GM23338 (cell line): ENCODE results near the gene MICALL1. TPM values are rescaled to one million over a fixed set of nuclear protein-coding genes. Genes with fewer than 3 reads are reported as not detected.

Experiments used
- ATAC-seq: fragments of 200-7000 bp; cut with Tn5 transposase; 3 replicates; pipeline ENCODE4 v1.9.1; 2020
- DNase-seq: peaks from one replicate; pipeline ENCODE4 v3.0.0-alpha.2; 2015; ENCODE audit warnings: low spot score
- H2AFZ ChIP-seq: fragments of 200-600 bp; sonication (generic); 2 replicates; pipeline ENCODE4 v1.8.0; 2016; ENCODE audit warnings: antibody characterized with exemption, mild to moderate bottlenecking, moderate library complexity
- H3F3A ChIP-seq: fragments of 200-600 bp; sonication (generic); replicated peaks from 2 replicates; pipeline ENCODE4 v1.8.0; 2017; ENCODE audit warnings: antibody characterized with exemption, mixed run types, low read depth
- H3K27ac ChIP-seq: fragments of 200-600 bp; sonication (generic); 2 replicates; pipeline ENCODE4 v1.6.1; 2016; ENCODE audit warnings: low read depth
- H3K27me3 ChIP-seq: fragments of 200-600 bp; sonication (generic); 2 replicates; pipeline ENCODE4 v1.8.0; 2016; ENCODE audit warnings: mild to moderate bottlenecking, mixed run types, moderate library complexity; ENCODE audit not compliant: insufficient read depth
- H3K36me3 ChIP-seq: fragments of 200-600 bp; sonication (generic); 2 replicates; pipeline ENCODE4 v1.8.0; 2016; ENCODE audit warnings: mild to moderate bottlenecking; ENCODE audit not compliant: insufficient read depth
- H3K4me1 ChIP-seq: fragments of 200-600 bp; sonication (generic); 2 replicates; pipeline ENCODE4 v1.8.0; 2016; ENCODE audit warnings: mild to moderate bottlenecking, moderate library complexity; ENCODE audit not compliant: insufficient read depth
- H3K4me2 ChIP-seq: fragments of 200-600 bp; sonication (generic); 2 replicates; pipeline ENCODE4 v1.7.1; 2017; ENCODE audit warnings: mixed run types
- H3K4me3 ChIP-seq: fragments of 200-600 bp; sonication (generic); 2 replicates; pipeline ENCODE4 v1.6.1; 2016; ENCODE audit warnings: mixed run types
- H3K79me2 ChIP-seq: fragments of 200-600 bp; sonication (generic); replicated peaks from 2 replicates; pipeline ENCODE4 v1.8.0; 2017; ENCODE audit warnings: mild to moderate bottlenecking; ENCODE audit not compliant: insufficient read depth
- H3K9me2 ChIP-seq: fragments of 200-600 bp; sonication (generic); 2 replicates; pipeline ENCODE4 v1.8.0; 2017; ENCODE audit not compliant: insufficient read depth
- H4K20me1 ChIP-seq: fragments of 200-600 bp; sonication (generic); replicated peaks from 2 replicates; pipeline ENCODE4 v1.8.0; 2017; ENCODE audit warnings: mild to moderate bottlenecking; ENCODE audit not compliant: insufficient read depth
- H3K27ac Mint-ChIP-seq: 2 replicates; pipeline ENCODE4 v1.8.0; 2020; ENCODE audit warnings: inconsistent platforms, mild to moderate bottlenecking, moderate library complexity, mixed read lengths
- H3K27me3 Mint-ChIP-seq: 3 replicates; pipeline ENCODE4 v1.8.0; 2022; ENCODE audit warnings: low read depth, mild to moderate bottlenecking, moderate library complexity, mixed read lengths, inconsistent platforms; ENCODE audit not compliant: insufficient read depth, poor library complexity
- H3K36me3 Mint-ChIP-seq: 3 replicates; pipeline ENCODE4 v1.8.0; 2021; ENCODE audit warnings: low read depth, mild to moderate bottlenecking, inconsistent platforms, moderate library complexity, mixed read lengths
- H3K4me1 Mint-ChIP-seq: 3 replicates; pipeline ENCODE4 v1.8.0; 2020; ENCODE audit warnings: mild to moderate bottlenecking, inconsistent platforms, mixed read lengths
- H3K4me3 Mint-ChIP-seq: 3 replicates; pipeline ENCODE4 v1.8.0; 2021; ENCODE audit warnings: moderate library complexity, mild to moderate bottlenecking, inconsistent platforms, mixed read lengths
- H3K9me3 Mint-ChIP-seq: 3 replicates; pipeline ENCODE4 v1.8.0; 2020; ENCODE audit warnings: moderate library complexity, mild to moderate bottlenecking, inconsistent platforms, mixed read lengths
- CTCF ChIP-seq, 2 experiments: fragments of 200-600 bp in 1 of 2; sonication (generic) in 1 of 2; conservative IDR thresholded peaks; 2 replicates each; pipeline versions ENCODE4 v1.5.1 to v1.6.1; 2016 to 2017; ENCODE audit warnings: antibody characterized with exemption in 2 of 2, low read depth in 2 of 2, mild to moderate bottlenecking in 2 of 2, moderate library complexity in 1 of 2
- ETS1 ChIP-seq: IDR thresholded peaks from 2 replicates; pipeline ENCODE4 v1.6.1; 2016; ENCODE audit warnings: antibody characterized with exemption
- EZH2 ChIP-seq: fragments of 200-600 bp; sonication (generic); IDR thresholded peaks from one replicate; pipeline ENCODE4 v1.8.0; 2017; ENCODE audit warnings: antibody characterized with exemption, mild to moderate bottlenecking, low read depth; ENCODE audit not compliant: unreplicated experiment
- EZH2phosphoT487 ChIP-seq: fragments of 200-600 bp; sonication (generic); IDR thresholded peaks from one replicate; pipeline ENCODE4 v1.8.1; 2018; ENCODE audit warnings: antibody characterized with exemption; ENCODE audit not compliant: unreplicated experiment
- JUNB ChIP-seq: IDR thresholded peaks from one replicate; pipeline ENCODE4 v1.6.1; 2016; ENCODE audit warnings: antibody characterized with exemption; ENCODE audit not compliant: unreplicated experiment
- REST ChIP-seq: IDR thresholded peaks from one replicate; pipeline ENCODE4 v1.6.1; 2018; ENCODE audit warnings: antibody characterized with exemption; ENCODE audit not compliant: unreplicated experiment
- STAT1 ChIP-seq: IDR thresholded peaks from one replicate; pipeline ENCODE4 v1.6.1; 2016; ENCODE audit warnings: antibody characterized with exemption; ENCODE audit not compliant: unreplicated experiment
- ZNF114 ChIP-seq: fragments of 250-450 bp; sonication (Bioruptor Pico); IDR thresholded peaks from 2 replicates; pipeline ENCODE4 v1.5.0; 2020; ENCODE audit warnings: mild to moderate bottlenecking, moderate library complexity
- ZNF331 ChIP-seq: fragments of 250-450 bp; sonication (Bioruptor Pico); IDR thresholded peaks from 2 replicates; pipeline ENCODE4 v1.5.0; 2020; ENCODE audit warnings: low read depth, mild to moderate bottlenecking, moderate library complexity
- polyA plus RNA-seq: library from polyadenylated mRNA; unstranded; fragments of >200 nt; fragmentation: Nextera tagmentation; extraction: Ambion mirVana; gene quantifications from 2 replicates; pipeline ENCODE4 v1.2.1, GENCODE V29; 2016
- total RNA-seq: library from RNA; depleted of rRNA; stranded (reverse); fragments of >200 nt; shearing (Covaris generic); gene quantifications from 2 replicates; pipeline ENCODE4 v1.2.3, GENCODE V29; 2014

Gene MICALL1
- total and polyA plus RNA-seq, 2 experiments from 2014 or later = 5.9 to 33.1 TPM

- ATAC-seq (peak; percentile 3; the same call in 2 of the 3 replicates), DNase-seq (peak; percentile 35)
- H3K27ac Mint-ChIP-seq = no peak overlapping the region
- peaks cover 7% of the 10 kb centered on the region; the same call in 1 of the 2 replicates for H3K9me2 ChIP-seq
- H3K79me2 ChIP-seq = no peaks in the 10 kb centered on the region; the same call in 1 of the 2 replicates
- H3K4me2 ChIP-seq = peak overlapping the region; percentile 89
- no peaks in the 10 kb centered on the region for H3K27me3 ChIP-seq
- H2AFZ ChIP-seq = peak overlapping the region; percentile 59; the same call in 1 of the 2 replicates
- peaks cover 27% of the 10 kb centered on the region for H3K4me1 ChIP-seq
- peaks cover 12% of the 10 kb centered on the region for H3K27me3 Mint-ChIP-seq
- peak overlapping the region; percentile 75 for H3K4me3 ChIP-seq
- H3K27ac ChIP-seq = no peak overlapping the region
- peaks cover 21% of the 10 kb centered on the region for H3F3A ChIP-seq
- peak overlapping the region; percentile 77 for H3K4me3 Mint-ChIP-seq
- H3K9me3 Mint-ChIP-seq = no peaks in the 10 kb centered on the region; the same call in 2 of the 3 replicates
- no peak for TF ChIP-seq CTCF (conservative IDR thresholded peaks at IDR 0.05; ENCODE audit: low read depth in 2 of 2)
- TF ChIP-seq ETS1 = no peak
- TF ChIP-seq REST = no peak
- no peak for TF ChIP-seq ZNF114 (CRISPR knock-in tag)
- TF ChIP-seq EZH2phosphoT487 = no peak
- no peaks in the 10 kb centered on the region; the same call in 1 of the 2 replicates for H4K20me1 ChIP-seq
- peaks cover 4% of the 10 kb centered on the region; the same call in 1 of the 3 replicates for H3K36me3 Mint-ChIP-seq
- H3K36me3 ChIP-seq = no peaks in the 10 kb centered on the region
- H3K4me1 Mint-ChIP-seq = peaks cover 41% of the 10 kb centered on the region
Measured at GRCh38 chr22:37907036-37907954, 1.2 kb downstream of the MICALL1 start.

GRCh38 chr22:37909766-37910165, 3.7 kb downstream of the MICALL1 start:
- Mint-ChIP-seq H3K4me1 (peaks cover 41% of the 10 kb centered on the region), H3K36me3 (peaks cover 11% of the 10 kb centered on the region), H3K27ac (no peak overlapping the region), H3K27me3 (peaks cover 13% of the 10 kb centered on the region), H3K4me3 (no peak overlapping the region; the same call in 2 of the 3 replicates), H3K9me3 (no peaks in the 10 kb centered on the region; the same call in 2 of the 3 replicates)
- Histone ChIP-seq H2AFZ (no peak overlapping the region), H3K4me3 (no peak overlapping the region), H3K79me2 (no peaks in the 10 kb centered on the region; the same call in 1 of the 2 replicates), H4K20me1 (no peaks in the 10 kb centered on the region; the same call in 1 of the 2 replicates), H3K27me3 (no peaks in the 10 kb centered on the region), H3F3A (peaks cover 20% of the 10 kb centered on the region), H3K4me2 (no peak overlapping the region), H3K27ac (peak overlapping the region; percentile 66; the same call in 1 of the 2 replicates), H3K9me2 (peaks cover 3% of the 10 kb centered on the region; the same call in 1 of the 2 replicates), H3K36me3 (no peaks in the 10 kb centered on the region), H3K4me1 (peaks cover 25% of the 10 kb centered on the region)
- DNase-seq = no peak
- no peak for ATAC-seq
- TF ChIP-seq STAT1 (no peak), JUNB (no peak), EZH2phosphoT487 (no peak), ZNF331 (CRISPR knock-in tag) (no peak), EZH2 (no peak)
